ENCODE data around the gene CBARP. TPM values are rescaled to one million over a fixed set of nuclear protein-coding genes. Genes with fewer than 3 reads are reported as not detected.

CBARP gene
- total and polyA plus RNA-seq, 2 of the 13 experiments (the other 11 are each of a cell fraction or from before 2014, with no cell fraction given), result 1.2 to 1.4 TPM

GRCh38 chr19:1239796-1240737 is 2.3 kb upstream of the CBARP start (continued):
- TF ChIP-seq THRA (CRISPR knock-in tag; IDR thresholded peaks at IDR 0.05; ENCODE audit: borderline replicate concordance) (no peak), ZC3H4 (CRISPR knock-in tag; IDR thresholded peaks at IDR 0.05; ENCODE audit: borderline replicate concordance) (no peak), REL (CRISPR knock-in tag; conservative IDR thresholded peaks at IDR 0.05) (no peak), ZNF331 (CRISPR knock-in tag; IDR thresholded peaks at IDR 0.05) (no peak), TCF7 (IDR thresholded peaks at IDR 0.05; ENCODE audit: low read depth) (no peak), ZNF589 (CRISPR knock-in tag; conservative IDR thresholded peaks at IDR 0.05) (no peak), ZNF710 (CRISPR knock-in tag; IDR thresholded peaks at IDR 0.05; ENCODE audit: borderline replicate concordance) (0 out of 2 replicates have a peak, but pooled peaks have one; percentile 8), ATM (IDR thresholded peaks at IDR 0.05; ENCODE audit: borderline replicate concordance) (no peak), SMARCE1 (IDR thresholded peaks at IDR 0.05; ENCODE audit: borderline replicate concordance) (no peak), AFF4 (CRISPR knock-in tag; IDR thresholded peaks at IDR 0.05) (no peak), TIGD3 (CRISPR knock-in tag; IDR thresholded peaks at IDR 0.05; ENCODE audit: borderline replicate concordance) (no peak), SAP130 (CRISPR knock-in tag; IDR thresholded peaks at IDR 0.05; ENCODE audit: low read depth) (peak; percentile 51), SAFB2 (CRISPR knock-in tag; IDR thresholded peaks at IDR 0.05; ENCODE audit: borderline replicate concordance, low read depth) (peak; percentile 40), TAF1 (CRISPR knock-in tag; IDR thresholded peaks at IDR 0.05) (no peak), ZNF30 (CRISPR knock-in tag; IDR thresholded peaks at IDR 0.05) (no peak), HDAC1 (CRISPR knock-in tag; IDR thresholded peaks at IDR 0.05) (peak; percentile 26; the same call in 1 of the 2 replicates), LBX2 (CRISPR knock-in tag; IDR thresholded peaks at IDR 0.05; ENCODE audit: borderline replicate concordance) (no peak), NFE2L1 (CRISPR knock-in tag; IDR thresholded peaks at IDR 0.05; ENCODE audit: borderline replicate concordance) (no peak), TBX3 (IDR thresholded peaks at IDR 0.05; ENCODE audit: borderline replicate concordance) (no peak), NR2F6 (IDR thresholded peaks at IDR 0.05) (no peak), NR2F6 (CRISPR knock-in tag; IDR thresholded peaks at IDR 0.05) (no peak)
